K562 (cell line): ENCODE measurements around the gene STT3B. TPM values are rescaled to one million over a fixed set of nuclear protein-coding genes. Genes with fewer than 3 reads are reported as not detected.

Experiments
- BCOR ChIP-seq: fragments of 450-650 bp; IDR thresholded peaks from 2 replicates; pipeline ENCODE4 v1.6.1; 2016
- CHD2 ChIP-seq: IDR thresholded peaks from 2 replicates; pipeline ENCODE4 v1.6.1; 2011; ENCODE audit warnings: low read depth, low read length
- ETS2 ChIP-seq: IDR thresholded peaks from 2 replicates; pipeline ENCODE4 v1.6.1; 2016; ENCODE audit warnings: borderline replicate concordance, missing genetic modification characterization, mild to moderate bottlenecking, moderate library complexity, missing compliant biosample characterization; ENCODE audit not compliant: poor library complexity, severe bottlenecking
- FOXK1 ChIP-seq: sonication (generic); formaldehyde crosslinking; IDR thresholded peaks from 2 replicates; pipeline ENCODE4 v1.8.0; 2022; ENCODE audit warnings: missing genetic modification reagents, mild to moderate bottlenecking, borderline replicate concordance
- HBP1 ChIP-seq: fragments of 450-650 bp; formaldehyde crosslinking; IDR thresholded peaks from 2 replicates; pipeline ENCODE4 v1.4.0; 2022; ENCODE audit warnings: missing genetic modification characterization
- RB1 ChIP-seq: fragments of 450-650 bp; IDR thresholded peaks from 2 replicates; pipeline ENCODE4 v1.6.1; 2017; ENCODE audit warnings: low read depth, mild to moderate bottlenecking
- RBBP5 ChIP-seq: fragments of 200-600 bp; sonication (generic); IDR thresholded peaks from 2 replicates; pipeline ENCODE4 v1.6.1; 2012; ENCODE audit warnings: borderline replicate concordance, mild to moderate bottlenecking, low read length, control low read depth, inconsistent platforms; ENCODE audit not compliant: insufficient read depth, poor library complexity, severe bottlenecking
- SMARCA5 ChIP-seq: fragments of 450-650 bp; IDR thresholded peaks from 2 replicates; pipeline ENCODE4 v1.6.1; 2016
- SMARCC2 ChIP-seq: fragments of 450-650 bp; IDR thresholded peaks from 2 replicates; pipeline ENCODE4 v1.6.1; 2017; ENCODE audit warnings: antibody characterized with exemption, moderate library complexity, mild to moderate bottlenecking, low read depth
- SRSF9 ChIP-seq: fragments of 200-400 bp; formaldehyde crosslinking; IDR thresholded peaks from 2 replicates; pipeline ENCODE4 v1.6.1; 2017; ENCODE audit warnings: low read depth, low read length, borderline replicate concordance
- ZNF184 ChIP-seq: sonication (generic); formaldehyde crosslinking; IDR thresholded peaks from 2 replicates; pipeline ENCODE4 v1.5.0; 2020; ENCODE audit warnings: missing genetic modification reagents
- ZNF239 ChIP-seq: fragments of 250-450 bp; sonication (Bioruptor Pico); IDR thresholded peaks from 2 replicates; pipeline ENCODE4 v1.4.0; 2020; ENCODE audit warnings: mild to moderate bottlenecking
- ZNF551 ChIP-seq: fragments of 250-450 bp; sonication (Bioruptor Pico); IDR thresholded peaks from 2 replicates; pipeline ENCODE4 v1.5.0; 2021; ENCODE audit warnings: mild to moderate bottlenecking, moderate library complexity
- ZNF644 ChIP-seq: fragments of 200-800 bp; sonication (Bioruptor generic); IDR thresholded peaks from 2 replicates; pipeline ENCODE4 v1.6.1; 2016; ENCODE audit warnings: low read depth, missing genetic modification characterization, missing compliant biosample characterization
- ZNF707 ChIP-seq: fragments of 250-450 bp; sonication (Bioruptor Pico); conservative IDR thresholded peaks from 2 replicates; pipeline ENCODE4 v1.8.0; 2022; ENCODE audit warnings: inconsistent platforms, mild to moderate bottlenecking, moderate library complexity
- polyA plus RNA-seq, 8 experiments: library from polyadenylated mRNA; depleted of rRNA in 4 of 8; stranded (reverse) in 5 of 8; unstranded in 3 of 8; fragments of >200 nt; fragmentation: Nextera tagmentation in 2 of 8; fragmentation: Illumina TruSeq in 1 of 8; extraction: Ambion mirVana in 2 of 8; extraction: Trizol in 1 of 8; gene quantifications; 2 replicates each; pipeline versions ENCODE4 v1.2.1 to v1.2.3, GENCODE V29; 2011 to 2014; ENCODE audit warnings: inconsistent platforms in 1 of 8, missing spikeins in 1 of 8
- total RNA-seq, 7 experiments: library from RNA; depleted of rRNA in 6 of 7; stranded (reverse); fragments of >200 nt in 6 of 7; fragmentation: Illumina TruSeq in 2 of 7; extraction: Trizol in 2 of 7; gene quantifications; 2 replicates each; pipeline versions ENCODE4 v1.2.1 to v1.2.3, GENCODE V29; 2011 to 2021; ENCODE audit warnings: low replicate concordance in 1 of 7
- TF ChIP-seq, protein P1 (sequence below): fragments of 450-650 bp; formaldehyde crosslinking; IDR thresholded peaks from 2 replicates; pipeline ENCODE4 v1.4.0; 2020; ENCODE audit warnings: mild to moderate bottlenecking, moderate library complexity
- TF ChIP-seq, protein P2 (sequence below), 2 experiments: fragments of 450-650 bp; IDR thresholded peaks; 2 replicates each; pipeline ENCODE4 v1.6.1; 2016; ENCODE audit warnings: mild to moderate bottlenecking in 2 of 2, borderline replicate concordance in 1 of 2, low read depth in 1 of 2, moderate library complexity in 1 of 2
- TF ChIP-seq, protein P3 (sequence below): fragments of 250-450 bp; sonication (Bioruptor Pico); IDR thresholded peaks from 2 replicates; pipeline ENCODE4 v1.6.1; 2021; ENCODE audit warnings: mild to moderate bottlenecking

Gene STT3B
- total and polyA plus RNA-seq, 9 of the 15 experiments (the other 6 are each of a cell fraction or from before 2014, with no cell fraction given): 22.4 to 147 (median 100) TPM

DNA sequence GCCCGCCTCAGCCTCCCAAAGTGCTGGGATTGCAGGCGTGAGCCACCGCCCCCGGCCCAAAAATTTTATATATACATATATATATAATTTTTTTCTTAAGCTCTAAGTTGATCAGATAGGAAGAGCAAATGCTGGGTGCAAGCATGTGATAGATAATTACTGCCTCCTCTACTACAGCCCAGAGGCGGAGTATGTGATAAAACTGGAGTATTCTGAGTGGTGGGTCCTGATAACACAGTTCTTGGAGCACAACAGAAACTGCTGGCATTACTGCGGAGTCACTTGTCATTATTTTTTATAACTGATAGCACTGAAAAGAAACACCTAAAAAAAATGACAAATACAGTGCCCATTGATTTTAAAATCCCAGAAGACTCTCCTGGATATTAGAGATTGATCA is 41.1 kb upstream of the STT3B start (continued):
- TF ChIP-seq HBP1 (CRISPR knock-in tag) (peak; percentile 37; the same call in 1 of the 2 replicates), SMARCA5 (no peak), ZNF707 (CRISPR knock-in tag) (0 out of 2 replicates have a peak, but pooled peaks have one; percentile 36), SMARCC2 (peak; percentile 97), RB1 (no peak), SRSF9 (no peak), ETS2 (tag) (no peak), ZNF644 (tag) (no peak; the same call in 1 of the 2 replicates), ZNF551 (no peak), ZNF184 (CRISPR knock-in tag) (no peak), CHD2 (no peak), FOXK1 (CRISPR knock-in tag) (no peak), RBBP5 (no peak), ZNF239 (CRISPR knock-in tag) (peak; percentile 56), BCOR (peak; percentile 61)
- TF ChIP-seq, protein P1, sequence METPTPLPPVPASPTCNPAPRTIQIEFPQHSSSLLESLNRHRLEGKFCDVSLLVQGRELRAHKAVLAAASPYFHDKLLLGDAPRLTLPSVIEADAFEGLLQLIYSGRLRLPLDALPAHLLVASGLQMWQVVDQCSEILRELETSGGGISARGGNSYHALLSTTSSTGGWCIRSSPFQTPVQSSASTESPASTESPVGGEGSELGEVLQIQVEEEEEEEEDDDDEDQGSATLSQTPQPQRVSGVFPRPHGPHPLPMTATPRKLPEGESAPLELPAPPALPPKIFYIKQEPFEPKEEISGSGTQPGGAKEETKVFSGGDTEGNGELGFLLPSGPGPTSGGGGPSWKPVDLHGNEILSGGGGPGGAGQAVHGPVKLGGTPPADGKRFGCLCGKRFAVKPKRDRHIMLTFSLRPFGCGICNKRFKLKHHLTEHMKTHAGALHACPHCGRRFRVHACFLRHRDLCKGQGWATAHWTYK: peak; percentile 63; the same call in 1 of the 2 replicates
- TF ChIP-seq, protein P2, sequence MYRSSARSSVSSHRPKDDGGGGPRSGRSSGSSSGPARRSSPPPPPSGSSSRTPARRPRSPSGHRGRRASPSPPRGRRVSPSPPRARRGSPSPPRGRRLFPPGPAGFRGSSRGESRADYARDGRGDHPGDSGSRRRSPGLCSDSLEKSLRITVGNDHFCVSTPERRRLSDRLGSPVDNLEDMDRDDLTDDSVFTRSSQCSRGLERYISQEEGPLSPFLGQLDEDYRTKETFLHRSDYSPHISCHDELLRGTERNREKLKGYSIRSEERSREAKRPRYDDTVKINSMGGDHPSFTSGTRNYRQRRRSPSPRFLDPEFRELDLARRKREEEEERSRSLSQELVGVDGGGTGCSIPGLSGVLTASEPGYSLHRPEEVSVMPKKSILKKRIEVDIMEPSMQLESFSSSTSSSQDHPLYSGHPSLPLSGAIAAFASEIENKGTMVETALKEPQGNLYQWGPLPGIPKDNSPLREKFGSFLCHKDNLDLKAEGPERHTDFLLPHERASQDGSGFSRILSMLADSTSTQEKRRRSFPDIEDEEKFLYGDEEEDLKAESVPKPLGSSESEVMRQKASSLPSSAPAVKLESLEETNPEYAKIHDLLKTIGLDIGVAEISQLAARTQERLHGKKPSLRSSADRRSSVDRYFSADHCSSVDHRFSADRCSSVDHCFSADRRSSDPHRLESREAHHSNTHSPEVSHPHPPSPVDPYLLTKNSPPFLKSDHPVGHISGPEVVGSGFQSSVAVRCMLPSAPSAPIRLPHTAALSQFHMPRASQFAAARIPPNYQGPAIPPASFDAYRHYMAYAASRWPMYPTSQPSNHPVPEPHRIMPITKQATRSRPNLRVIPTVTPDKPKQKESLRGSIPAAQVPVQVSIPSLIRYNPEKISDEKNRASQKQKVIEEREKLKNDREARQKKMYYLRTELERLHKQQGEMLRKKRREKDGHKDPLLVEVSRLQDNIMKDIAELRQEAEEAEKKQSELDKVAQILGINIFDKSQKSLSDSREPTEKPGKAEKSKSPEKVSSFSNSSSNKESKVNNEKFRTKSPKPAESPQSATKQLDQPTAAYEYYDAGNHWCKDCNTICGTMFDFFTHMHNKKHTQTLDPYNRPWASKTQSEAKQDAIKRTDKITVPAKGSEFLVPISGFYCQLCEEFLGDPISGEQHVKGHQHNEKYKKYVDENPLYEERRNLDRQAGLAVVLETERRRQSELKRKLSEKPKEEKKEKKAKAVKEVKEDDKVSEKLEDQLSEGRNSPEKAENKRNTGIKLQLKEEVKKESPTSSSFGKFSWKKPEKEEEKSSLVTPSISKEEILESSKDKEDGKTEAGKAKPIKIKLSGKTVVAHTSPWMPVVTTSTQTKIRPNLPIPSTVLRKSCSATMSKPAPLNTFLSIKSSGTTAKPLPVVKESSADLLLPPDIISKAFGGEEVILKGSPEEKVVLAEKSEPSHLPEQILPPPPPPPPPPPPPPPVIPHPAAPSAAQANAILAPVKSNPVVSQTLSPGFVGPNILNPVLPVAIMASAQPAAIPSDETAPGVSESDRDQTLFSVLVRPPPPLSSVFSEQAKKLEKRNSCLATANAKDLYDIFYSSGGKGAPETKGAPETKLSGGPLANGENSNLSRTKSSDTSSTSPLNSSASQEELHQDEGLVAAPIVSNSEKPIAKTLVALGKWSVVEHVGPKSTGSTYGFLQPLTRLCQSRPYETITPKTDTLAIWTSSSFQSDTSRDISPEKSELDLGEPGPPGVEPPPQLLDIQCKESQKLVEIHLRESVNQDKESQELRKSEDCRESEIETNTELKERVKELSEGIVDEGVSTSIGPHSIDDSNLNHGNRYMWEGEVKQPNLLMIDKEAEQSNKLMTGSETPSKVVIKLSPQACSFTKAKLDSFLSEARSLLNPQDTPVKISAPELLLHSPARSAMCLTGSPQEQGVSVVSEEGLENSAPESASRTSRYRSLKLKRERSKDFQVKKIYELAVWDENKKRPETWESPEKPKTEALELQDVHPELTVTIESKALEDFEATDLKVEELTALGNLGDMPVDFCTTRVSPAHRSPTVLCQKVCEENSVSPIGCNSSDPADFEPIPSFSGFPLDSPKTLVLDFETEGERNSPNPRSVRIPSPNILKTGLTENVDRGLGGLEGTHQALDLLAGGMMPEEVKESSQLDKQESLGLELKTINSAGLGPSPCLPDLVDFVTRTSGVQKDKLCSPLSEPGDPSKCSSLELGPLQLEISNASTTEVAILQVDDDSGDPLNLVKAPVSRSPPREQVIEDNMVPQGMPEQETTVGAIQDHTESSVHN (IDR thresholded peaks at IDR 0.05; ENCODE audit: borderline replicate concordance in 1 of 2, low read depth in 1 of 2): no peak
- TF ChIP-seq, protein P3, sequence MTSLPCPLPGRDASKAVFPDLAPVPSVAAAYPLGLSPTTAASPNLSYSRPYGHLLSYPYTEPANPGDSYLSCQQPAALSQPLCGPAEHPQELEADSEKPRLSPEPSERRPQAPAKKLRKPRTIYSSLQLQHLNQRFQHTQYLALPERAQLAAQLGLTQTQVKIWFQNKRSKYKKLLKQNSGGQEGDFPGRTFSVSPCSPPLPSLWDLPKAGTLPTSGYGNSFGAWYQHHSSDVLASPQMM (CRISPR knock-in tag): no peak
